NCI-H2107 (cell line): ENCODE data around the gene NFYC.

ENCODE experiments used
- DNase-seq: peaks from one replicate; lab custom pipeline; 2025; lab: John Stamatoyannopoulos, UW

The NFYC gene

DNA sequence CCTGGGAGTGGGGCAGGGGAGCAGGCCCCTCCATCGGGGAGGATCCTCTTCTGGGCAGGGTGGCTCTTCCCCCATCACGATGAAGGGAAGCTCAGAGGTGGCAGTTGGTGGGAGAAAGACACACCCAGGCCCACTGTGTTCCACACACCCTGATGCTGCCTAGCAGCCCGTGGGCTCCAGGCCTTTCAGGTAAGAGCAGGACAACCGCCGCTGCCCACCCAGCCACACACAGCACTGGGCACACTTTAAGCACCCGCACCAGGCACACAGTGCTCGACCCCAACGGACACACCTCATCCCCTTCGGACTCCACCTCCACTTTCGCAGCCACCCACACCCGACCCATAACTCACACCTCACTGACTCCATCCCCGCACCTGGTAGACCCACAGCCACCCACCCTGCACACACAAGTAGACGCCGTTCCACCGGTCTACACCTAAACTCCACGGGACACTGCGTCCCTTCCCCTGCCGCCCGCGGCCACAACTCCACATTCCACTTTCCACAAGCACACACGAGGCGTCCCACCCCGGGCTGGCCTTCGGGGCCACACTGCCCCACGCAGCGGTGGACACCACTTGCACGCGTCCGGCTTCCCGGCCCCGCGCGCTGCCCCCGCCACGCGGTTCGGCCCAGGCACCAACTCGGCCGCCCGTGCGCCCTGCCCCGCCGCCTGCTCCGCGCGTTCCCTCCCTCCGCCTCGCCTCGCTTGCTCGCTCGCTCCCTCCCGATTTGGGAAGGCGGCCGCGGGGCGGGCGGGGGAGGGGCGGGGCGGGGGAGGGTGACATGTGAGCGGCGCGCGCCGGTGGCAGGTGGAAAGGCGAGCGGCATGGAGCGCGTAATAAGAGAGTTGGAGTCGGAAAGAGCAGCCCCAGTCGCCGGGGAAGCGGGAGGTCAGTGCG lies 91.7 kb downstream of the NFYC start, which contains the start of gene KCNQ4:
TSS of gene KCNQ4 (plus strand) at position 787 of the 905 bp plus-strand sequence. CDS start 307 bp downstream, outside the sequence.
- no peak for DNase-seq

GRCh38 chr1:40784141-40784770 lies 92.8 kb downstream of the NFYC start:
- no peak for DNase-seq

- no peak for DNase-seq
Measured at GRCh38 chr1:40784771-40785151, 93.3 kb downstream of the NFYC start.

DNA sequence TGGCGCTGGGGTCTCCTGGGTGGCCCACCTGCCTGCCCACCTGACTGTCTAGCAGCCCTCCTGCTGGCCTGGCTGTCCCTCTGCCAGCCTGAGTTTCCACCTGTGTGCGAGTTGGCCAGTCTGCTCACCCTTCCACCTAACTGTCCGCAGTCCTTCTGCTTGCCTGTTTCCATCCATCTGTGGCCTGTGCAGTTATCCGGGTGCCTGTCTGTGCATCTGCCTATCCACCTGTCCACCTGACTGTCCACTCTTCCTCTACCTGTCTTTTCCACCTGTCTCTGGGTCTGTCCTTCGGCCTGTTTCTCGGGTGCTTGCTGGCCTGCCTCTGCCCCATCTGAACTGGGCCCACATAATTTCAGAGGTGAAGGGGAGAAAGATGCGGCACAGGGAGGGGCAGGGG lies 93.9 kb downstream of the NFYC start:
- DNase-seq: no peak

DNA sequence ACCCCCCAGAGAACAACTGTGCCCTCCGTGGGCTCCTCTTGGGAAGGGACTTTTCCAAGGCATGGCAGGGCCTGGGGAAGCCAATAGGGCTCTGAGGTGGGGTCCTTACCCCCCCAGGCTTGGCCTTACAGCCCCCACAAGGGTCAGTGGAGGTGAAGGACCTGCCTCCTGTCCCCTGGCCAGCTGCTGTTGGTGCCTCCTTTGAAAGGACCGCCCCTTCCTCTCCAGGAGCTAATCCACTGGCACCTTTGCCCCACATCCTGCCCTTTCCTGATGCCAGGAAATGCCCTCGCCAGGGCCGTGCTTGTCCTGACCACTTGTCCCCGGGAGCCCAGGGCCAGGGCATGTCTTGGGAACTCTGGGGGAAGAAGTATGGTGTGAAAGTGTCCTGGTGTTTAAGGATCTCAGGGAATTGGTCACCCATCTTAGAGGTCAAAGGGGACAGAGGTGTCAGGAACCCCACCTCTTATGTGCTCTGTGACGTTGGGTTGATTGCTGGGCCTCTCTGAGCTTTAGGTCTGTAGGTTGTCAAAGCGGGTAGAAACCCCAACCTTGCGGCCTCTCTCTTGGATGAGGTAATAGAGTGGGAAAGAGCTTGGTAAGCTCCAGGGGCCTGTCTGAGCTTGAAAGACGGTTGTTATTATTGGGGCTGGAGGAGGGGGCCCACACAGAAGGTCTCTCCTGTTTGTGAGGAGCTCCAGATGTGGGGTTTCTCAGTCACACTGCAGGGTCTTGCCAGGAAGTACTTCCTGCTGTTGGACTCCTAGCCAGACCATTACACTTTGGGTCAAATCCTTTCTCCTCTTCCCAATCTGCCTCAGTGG lies 94.9 kb downstream of the NFYC start:
- no peak for DNase-seq

DNA sequence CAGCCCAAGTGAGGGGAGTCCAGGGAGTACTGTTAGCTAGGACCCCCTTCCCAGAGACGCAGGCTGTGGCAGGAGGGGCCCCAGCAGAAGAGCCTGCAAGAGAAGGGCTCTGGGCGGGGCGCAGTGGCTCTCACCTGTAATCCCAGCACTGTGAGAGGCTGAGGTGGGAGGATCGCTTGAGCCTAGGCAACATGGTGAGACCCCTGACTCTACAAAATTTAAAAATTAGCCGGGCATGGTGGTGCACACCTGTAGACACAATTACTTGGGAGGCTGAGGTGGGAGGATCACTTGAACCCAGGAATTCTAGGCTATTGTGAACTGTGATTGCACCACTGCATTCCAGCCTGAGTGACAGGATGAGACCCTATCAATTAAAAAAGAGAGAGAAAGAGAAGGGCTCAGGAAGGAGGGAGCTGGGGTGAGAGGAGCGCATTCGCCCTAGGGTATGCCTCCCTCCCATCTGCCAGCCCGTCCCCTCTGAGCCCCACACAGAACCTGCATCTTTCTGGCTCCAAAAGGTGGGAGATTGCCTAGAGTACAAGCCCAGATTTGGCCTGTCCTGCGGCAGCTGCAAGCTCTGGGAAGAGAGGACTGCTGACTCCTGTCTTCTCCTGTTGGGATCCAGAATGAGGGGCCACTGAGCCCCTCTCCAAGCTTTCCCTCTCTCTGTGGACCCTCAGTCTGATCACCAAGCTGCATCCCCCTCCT lies 95.6 kb downstream of the NFYC start:
- DNase-seq: no peak

DNA sequence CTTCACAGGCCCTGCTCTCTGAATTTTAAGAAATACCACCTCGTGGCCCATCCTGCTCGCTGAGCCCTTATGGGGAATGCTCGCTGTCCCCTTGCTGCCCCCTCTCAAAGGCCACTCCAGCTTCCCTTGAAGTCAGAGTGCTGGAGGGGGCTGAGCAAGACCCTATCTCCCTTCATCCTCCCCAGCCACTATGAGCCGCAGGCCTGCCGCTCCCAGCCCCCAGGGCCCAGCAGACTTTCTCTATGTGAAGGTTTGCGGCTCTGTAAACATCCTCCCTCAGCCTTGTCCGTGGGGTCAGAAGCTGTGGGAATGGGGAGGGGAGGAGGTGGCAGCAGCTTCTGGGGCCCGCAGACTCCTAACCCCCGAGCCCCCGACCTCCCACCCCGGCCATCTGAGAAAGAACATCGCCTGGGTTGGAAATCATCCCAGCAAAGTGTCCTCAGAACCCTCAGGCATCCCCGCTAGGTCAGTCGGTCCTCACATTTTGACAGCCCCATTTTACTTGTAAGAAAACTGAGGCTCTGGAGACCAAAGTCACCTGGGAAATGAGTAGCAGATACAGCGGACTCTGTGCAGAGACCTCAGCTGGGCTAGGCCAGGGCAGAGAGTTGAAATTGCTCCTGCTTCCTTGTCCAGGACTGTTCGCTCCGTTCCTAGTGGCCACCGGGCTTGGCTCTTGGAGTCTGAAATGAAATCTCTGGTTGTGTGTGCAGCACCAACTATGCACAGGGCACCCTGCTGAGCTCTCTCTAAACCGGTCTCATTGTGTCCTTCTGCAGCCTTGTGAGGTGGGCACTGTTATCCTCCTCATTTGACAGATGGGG lies 96.4 kb downstream of the NFYC start:
- no peak for DNase-seq

DNA sequence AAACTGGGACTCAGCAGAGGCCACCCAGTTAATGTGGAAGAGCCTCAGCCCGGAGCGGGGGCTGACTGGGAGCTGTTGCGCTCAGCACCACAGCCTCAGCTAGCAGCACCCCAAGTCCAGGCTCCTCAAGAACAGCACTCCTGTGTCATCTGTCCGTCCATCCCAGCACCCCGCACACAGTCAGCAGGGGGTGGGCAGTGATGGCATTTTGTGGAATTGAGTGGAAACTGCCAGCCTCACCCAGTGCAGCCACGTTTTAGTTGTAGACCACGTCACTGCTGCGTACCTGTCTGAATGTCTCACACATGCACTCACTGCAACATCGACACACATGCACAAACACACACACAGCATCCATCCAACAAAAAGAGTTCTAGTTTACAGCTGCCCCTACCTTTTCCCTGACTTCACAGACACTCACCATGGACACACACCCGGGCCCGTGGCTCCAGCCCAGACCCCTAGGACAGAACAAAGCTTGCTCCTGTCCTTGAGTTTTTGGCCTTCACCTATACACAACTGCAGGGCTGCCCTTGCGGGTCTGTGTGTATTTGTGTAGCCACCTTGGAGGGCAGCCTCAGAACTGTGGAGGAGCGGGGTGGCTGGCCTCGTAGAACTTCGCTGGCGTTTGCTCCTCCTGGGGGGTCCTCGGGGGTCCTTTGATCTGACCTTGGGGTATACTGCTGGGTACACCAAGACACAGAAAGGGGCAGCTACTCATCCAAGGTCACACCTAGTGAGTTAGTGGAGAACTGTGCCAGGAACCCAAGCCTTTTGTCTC lies 97.2 kb downstream of the NFYC start:
- no peak for DNase-seq

DNA sequence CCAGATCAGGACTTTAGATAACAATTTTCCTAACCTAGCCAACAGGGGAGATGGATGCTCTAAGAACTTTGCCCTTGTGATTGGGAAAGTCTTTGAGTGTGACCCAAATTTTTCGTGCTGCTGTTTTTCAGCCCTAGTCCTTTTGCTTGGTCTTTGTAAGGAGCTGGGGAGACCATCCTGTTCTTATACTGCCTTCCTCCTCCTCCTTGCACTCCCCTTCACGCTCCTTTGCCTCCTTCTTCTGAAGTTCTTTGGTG lies 97.8 kb downstream of the NFYC start:
- no peak for DNase-seq

DNA sequence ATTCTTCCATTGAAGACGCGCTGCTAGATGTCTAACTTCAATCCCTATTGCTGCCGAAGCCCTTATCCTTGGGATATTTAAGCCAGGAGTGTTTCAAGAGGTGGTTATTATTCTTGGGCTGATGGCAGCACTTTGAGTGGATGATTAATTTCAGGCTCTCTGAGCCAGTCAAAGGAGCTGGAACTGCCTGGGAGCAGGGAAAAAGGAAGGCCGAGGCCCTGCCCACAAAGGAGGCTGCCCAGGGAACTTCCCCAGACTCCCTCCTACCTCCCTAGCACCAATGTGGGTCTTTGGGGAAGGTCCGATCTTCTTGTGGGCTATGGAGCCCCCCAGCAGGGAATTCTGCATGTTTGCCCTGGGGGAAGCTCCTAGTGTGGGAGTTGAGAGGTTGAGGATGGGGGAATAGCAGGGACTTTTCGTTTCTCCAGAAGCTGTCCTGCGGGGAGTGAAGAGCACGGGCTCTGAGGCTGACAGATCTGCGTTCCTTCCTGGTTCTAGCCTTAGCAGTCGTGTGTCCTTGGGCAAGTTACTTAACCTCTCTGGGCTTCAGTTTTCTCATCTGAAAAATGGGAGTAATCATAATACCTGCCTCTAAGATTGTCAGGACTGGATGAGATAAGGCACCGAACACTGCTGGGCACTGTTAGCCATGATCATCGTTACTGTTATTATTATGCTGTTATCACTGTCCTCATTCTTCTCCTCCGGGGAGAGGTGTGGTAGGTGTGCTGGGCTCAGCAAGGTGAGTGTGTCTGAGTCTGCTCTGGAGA lies 98.3 kb downstream of the NFYC start:
- no peak for DNase-seq

DNA sequence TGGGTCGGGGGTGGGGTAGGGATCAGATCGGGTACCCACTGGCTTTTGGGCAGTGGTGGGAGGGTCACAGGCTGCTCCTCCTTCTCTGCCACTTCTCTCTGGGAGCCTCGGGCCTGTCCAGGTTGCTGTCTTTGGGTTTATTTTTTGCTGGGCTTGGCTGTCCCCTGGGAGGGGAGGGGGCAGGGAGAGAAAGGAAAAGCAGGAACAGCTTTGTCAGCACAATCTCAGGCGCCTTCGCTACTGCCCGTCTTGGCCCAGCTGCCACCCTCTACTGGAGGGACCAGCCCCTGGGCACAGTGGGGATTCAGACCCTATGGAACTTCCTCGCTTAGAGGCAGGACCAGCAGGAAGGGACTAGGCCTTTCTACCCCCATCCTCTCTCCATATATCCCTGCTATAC lies 100.5 kb downstream of the NFYC start:
- no peak for DNase-seq

GRCh38 chr1:40793617-40794016 lies 102.1 kb downstream of the NFYC start:
- DNase-seq: no peak

DNA sequence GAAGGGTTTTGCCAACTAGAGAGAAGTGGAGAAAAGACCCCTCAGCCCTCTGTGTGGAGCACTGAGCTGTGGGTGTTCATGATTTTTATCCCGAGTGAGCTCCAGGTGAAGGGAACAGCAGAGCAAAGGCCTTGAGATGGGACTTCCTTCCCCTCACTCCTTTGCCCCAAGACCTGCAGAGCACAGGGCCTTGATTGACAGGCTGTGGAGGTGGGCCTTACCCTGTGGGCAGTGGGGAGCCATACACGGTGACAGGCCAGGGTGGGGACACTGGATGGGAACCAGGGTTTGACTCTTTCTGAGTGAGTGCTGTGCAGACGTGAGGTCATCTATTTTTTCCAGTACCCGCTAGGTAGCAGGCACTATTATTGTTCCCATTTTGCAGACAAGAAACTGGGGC lies 102.5 kb downstream of the NFYC start:
- no peak for DNase-seq

DNA sequence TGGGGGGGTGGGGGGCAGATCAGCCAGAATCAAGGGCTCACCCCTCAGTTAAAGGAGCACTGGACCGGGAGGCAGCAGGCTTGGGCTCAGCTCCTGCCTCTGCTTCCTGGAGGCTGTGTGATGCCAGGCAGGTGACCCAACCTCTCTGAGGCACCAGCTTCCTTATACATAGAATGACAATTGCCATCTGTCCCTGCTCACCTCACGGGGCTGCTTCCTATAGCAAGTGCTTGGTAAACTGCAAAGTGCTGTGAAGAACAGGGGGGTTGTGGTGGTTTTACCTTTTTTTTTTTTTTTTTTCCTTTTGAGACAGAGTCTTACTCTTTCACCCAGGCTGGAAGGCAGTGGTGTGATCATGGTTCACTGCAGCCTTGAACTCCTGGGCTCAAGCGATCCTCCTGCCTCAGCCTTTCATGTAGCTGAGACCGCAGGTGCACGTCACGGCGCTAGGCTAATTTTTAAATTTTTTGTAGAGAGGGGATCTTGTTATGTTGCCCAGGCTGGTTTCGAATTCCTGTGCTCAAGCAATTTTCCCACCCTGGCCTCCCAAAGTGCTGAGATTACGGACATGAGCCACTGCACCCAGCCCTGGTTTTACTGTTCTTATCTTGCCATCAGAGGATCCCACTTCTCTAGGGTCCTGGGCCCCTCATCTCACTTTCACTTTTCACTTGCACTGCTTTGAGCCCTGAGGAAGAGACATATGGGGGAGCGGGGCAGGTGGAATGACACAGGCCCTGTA lies 103.6 kb downstream of the NFYC start:
- DNase-seq: no peak

- DNase-seq: no peak
Measured at GRCh38 chr1:40795811-40796586, 104.5 kb downstream of the NFYC start.

GRCh38 chr1:40796939-40797667 lies 105.6 kb downstream of the NFYC start:
- DNase-seq: no peak

GRCh38 chr1:40797668-40798010 lies 106.1 kb downstream of the NFYC start:
- DNase-seq: no peak
